Measurements from ENCODE around the gene BUD23.

The BUD23 gene

GRCh38 chr7:73742753-73743641 lies 59.6 kb downstream of the BUD23 start:
- H3K4me3 ChIP-seq (ENCODE audit: low read depth, low read length) = no peak overlapping the region
- peak; percentile 36 for DNase-seq (ENCODE audit: low read depth)
- no peak for TF ChIP-seq CTCF (conservative IDR thresholded peaks at IDR 0.05; ENCODE audit: low read depth, low read length)

- H3K4me3 ChIP-seq (ENCODE audit: low read depth, low read length) = no peak overlapping the region
- DNase-seq (ENCODE audit: low read depth) = no peak
- TF ChIP-seq CTCF (conservative IDR thresholded peaks at IDR 0.05; ENCODE audit: low read depth, low read length) = no peak
Observed at GRCh38 chr7:73746378-73746777, 63.0 kb downstream of the BUD23 start.

Measured in choroid plexus epithelial cell (primary cell).